ENCODE measurements around the gene DIDO1.

DIDO1 gene

DNA sequence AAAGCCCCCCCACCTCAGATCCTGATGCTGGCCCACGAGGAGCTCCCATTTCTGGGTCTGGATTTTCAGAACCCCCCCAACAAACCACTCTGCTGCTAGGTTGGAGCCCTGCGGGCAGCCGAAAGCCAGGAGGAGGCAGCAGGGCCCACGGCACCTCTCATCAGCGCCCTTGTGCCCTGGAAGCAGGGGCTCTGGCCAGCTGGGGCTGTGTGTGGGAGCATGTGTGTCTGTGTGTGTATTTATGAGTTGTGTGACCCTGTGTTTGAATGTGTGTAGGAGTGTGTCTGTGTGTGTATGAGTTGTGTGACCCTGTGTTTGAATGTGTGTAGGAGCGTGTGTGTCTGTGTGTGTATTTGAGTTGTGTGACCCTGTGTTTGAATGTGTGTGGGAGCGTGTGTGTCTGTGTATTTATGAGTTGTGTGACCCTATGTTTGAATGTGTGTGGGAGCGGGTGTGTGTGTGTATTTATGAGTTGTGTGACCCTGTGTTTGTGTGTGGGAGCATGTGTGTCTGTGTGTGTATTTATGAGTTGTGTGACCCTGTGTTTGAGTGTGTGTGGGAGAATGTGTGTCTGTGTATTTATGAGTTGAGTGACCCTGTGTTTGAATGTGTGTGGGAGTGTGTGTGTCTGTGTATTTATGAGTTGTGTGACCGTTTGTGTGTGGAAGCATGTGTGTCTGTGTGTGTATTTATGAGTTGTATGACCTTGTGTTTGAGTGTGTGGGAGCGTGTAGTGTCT lies 45.1 kb upstream of the DIDO1 start:
- DNase-seq (ENCODE audit: extremely low read depth, insufficient read length), result no peak
- no peak overlapping the region for H3K4me3 ChIP-seq (replicated peaks; ENCODE audit: low read depth, low read length)
- TF ChIP-seq, protein P1, sequence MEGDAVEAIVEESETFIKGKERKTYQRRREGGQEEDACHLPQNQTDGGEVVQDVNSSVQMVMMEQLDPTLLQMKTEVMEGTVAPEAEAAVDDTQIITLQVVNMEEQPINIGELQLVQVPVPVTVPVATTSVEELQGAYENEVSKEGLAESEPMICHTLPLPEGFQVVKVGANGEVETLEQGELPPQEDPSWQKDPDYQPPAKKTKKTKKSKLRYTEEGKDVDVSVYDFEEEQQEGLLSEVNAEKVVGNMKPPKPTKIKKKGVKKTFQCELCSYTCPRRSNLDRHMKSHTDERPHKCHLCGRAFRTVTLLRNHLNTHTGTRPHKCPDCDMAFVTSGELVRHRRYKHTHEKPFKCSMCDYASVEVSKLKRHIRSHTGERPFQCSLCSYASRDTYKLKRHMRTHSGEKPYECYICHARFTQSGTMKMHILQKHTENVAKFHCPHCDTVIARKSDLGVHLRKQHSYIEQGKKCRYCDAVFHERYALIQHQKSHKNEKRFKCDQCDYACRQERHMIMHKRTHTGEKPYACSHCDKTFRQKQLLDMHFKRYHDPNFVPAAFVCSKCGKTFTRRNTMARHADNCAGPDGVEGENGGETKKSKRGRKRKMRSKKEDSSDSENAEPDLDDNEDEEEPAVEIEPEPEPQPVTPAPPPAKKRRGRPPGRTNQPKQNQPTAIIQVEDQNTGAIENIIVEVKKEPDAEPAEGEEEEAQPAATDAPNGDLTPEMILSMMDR (IDR thresholded peaks at IDR 0.05; ENCODE audit: insufficient read depth, low read length, poor library complexity, severe bottlenecking), result no peak
- no peaks in the 10 kb centered on the region for H3K36me3 ChIP-seq (ENCODE audit: control insufficient read depth, insufficient read depth, low read length)
- H3K27me3 ChIP-seq (replicated peaks; ENCODE audit: control insufficient read depth, insufficient read depth, low read length), result no peaks in the 10 kb centered on the region

DNA sequence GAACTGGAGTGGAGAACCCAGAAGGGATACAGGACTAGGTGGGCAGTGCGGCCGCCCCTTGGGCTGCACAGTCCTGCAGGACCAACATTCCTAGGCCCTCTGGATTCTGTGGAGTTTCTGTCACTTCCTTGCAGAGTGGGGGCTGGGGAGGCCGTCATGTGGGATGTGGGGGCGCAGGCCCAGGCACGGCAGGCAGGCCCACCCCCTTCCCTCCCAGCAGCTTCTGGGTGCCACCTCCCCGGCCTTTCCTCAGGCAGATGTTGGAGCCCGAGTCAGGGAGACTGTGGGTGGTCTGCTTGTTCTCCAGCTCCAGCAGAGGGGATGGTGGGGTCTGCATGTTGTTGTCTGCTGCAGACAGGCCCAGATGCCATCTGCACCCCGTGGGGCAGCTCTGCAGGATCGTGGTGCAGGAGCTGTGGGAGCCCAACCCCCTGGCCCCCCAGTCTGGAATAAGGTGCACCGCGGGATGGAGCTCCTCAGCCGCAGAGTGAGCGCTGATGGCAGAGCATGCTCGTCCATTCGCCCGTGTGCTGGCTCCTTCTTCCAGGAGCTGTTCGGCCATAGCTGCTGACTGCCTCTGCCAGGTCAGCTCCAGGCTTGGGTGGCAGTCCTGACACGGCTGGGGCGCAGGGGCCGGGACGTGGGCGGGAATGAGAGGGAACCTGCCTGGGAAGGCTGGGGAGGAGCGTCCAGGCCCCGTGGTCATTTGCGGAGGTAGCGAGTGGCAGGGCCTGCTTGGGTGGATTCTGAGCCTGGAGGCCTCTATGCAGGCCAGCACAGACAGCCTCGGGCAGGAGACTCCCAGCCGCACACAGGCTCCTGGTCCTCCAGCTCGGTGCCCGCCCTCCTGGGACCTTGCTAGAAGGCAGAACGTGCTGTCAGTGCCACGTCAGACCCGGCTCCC lies 44.3 kb upstream of the DIDO1 start:
- Histone ChIP-seq H3K4me3 (replicated peaks; ENCODE audit: low read depth, low read length) (no peak overlapping the region), H3K36me3 (ENCODE audit: control insufficient read depth, insufficient read depth, low read length) (peaks cover 1% of the 10 kb centered on the region; the same call in 1 of the 2 replicates), H3K27me3 (replicated peaks; ENCODE audit: control insufficient read depth, insufficient read depth, low read length) (no peaks in the 10 kb centered on the region)
- DNase-seq (ENCODE audit: extremely low read depth, insufficient read length), result no peak
- TF ChIP-seq, protein P1 (IDR thresholded peaks at IDR 0.05; ENCODE audit: insufficient read depth, low read length, poor library complexity, severe bottlenecking), result no peak

DNA sequence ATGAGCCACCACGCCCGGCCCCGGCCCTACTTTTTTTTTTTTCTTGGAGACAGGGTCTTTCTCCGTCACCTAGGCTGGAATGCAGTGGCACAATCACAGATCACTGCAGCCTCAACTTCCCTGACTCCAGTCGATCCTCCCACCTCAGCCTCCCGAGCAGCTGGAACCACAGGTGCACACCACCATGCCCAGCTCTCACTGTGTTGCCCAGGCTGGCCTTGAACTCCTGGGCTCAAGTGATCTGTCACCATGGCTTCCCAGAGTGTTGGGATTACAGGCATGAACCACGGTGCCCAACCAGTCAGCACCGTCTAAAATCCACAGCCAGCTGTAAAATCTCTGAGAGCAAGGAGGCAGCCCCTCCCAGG lies 43.6 kb upstream of the DIDO1 start:
- DNase-seq (ENCODE audit: extremely low read depth, insufficient read length), result no peak
- Histone ChIP-seq H3K36me3 (ENCODE audit: control insufficient read depth, insufficient read depth, low read length) (peaks cover 3% of the 10 kb centered on the region), H3K27me3 (replicated peaks; ENCODE audit: control insufficient read depth, insufficient read depth, low read length) (no peaks in the 10 kb centered on the region), H3K4me3 (replicated peaks; ENCODE audit: low read depth, low read length) (no peak overlapping the region)
- TF ChIP-seq, protein P1 (IDR thresholded peaks at IDR 0.05; ENCODE audit: insufficient read depth, low read length, poor library complexity, severe bottlenecking), result no peak

- no peak for DNase-seq (ENCODE audit: extremely low read depth, insufficient read length)
- Histone ChIP-seq H3K27me3 (replicated peaks; ENCODE audit: control insufficient read depth, insufficient read depth, low read length) (no peaks in the 10 kb centered on the region), H3K4me3 (replicated peaks; ENCODE audit: low read depth, low read length) (no peak overlapping the region), H3K36me3 (ENCODE audit: control insufficient read depth, insufficient read depth, low read length) (peaks cover 9% of the 10 kb centered on the region)
- TF ChIP-seq, protein P1 (IDR thresholded peaks at IDR 0.05; ENCODE audit: insufficient read depth, low read length, poor library complexity, severe bottlenecking), result no peak
Measured at GRCh38 chr20:62969179-62969760, 43.0 kb upstream of the DIDO1 start.

DNA sequence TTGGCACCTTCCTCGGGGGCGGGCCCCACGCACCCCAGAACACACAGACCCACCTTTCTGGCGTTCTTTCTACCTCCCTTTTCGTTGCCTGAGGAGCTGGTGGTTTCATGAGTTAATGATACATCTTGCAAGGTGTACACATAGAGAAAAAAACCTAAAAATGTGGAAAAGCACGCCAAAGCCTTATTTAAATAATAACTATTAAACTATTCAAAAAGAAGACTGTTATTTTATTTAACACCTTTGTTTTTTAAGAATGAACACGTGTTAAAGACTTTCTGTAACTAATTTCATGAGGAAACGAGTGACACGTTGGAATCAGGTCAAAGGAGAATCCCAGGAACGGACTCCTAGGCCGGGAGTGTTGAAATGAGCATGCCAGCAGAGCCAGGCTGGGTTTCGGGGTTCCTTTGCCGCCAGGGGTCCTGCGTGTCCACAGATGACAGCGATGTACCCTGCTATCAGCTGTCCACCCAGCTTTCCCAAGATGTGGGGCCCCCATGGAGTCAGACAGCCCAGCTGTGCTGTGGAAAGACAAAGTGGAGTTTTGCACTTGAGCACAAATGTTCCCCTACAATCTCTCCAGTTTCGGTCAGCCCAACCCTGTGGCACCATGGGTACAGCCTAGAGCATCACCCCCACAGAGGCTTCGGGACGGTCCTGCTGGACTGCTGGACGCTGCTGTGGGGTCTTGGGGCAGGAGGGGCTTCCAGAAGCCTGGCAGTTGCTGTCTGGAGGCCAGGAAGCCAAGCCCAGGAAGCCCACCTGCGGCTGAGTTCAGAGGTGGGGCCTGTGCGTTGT lies 42.3 kb upstream of the DIDO1 start:
- DNase-seq (ENCODE audit: extremely low read depth, insufficient read length), result no peak
- peaks cover 12% of the 10 kb centered on the region for H3K36me3 ChIP-seq (ENCODE audit: control insufficient read depth, insufficient read depth, low read length)
- H3K27me3 ChIP-seq (replicated peaks; ENCODE audit: control insufficient read depth, insufficient read depth, low read length), result no peaks in the 10 kb centered on the region
- no peak overlapping the region for H3K4me3 ChIP-seq (replicated peaks; ENCODE audit: low read depth, low read length)
- TF ChIP-seq, protein P1 (IDR thresholded peaks at IDR 0.05; ENCODE audit: insufficient read depth, low read length, poor library complexity, severe bottlenecking), result no peak

All from GM06990 (cell line).